Activated naive CD4-positive, alpha-beta T cell treated with anti-CD3 and anti-CD28 coated beads, Interleukin-2, amount 50 U/mL, for 16 hours (primary cell): ENCODE measurements around the gene RTEL1.
A peak's percentile ranks its signal among the peaks of the same experiment; 100 is the strongest.
"Not testable (repeated sequence)": the region's sequence is repeated elsewhere in the genome, so short reads cannot be mapped to it uniquely, and the experiment has no call there.

Source experiments
- DNase-seq: peaks from one replicate; pipeline ENCODE4 v3.0.0-alpha.2; 2020

The RTEL1 gene

GRCh38 chr20:63671695-63672094, 13.6 kb downstream of the RTEL1 start:
- DNase-seq: not testable (repeated sequence)

- DNase-seq: no peak
Measured at GRCh38 chr20:63672666-63673065, 14.6 kb downstream of the RTEL1 start.

GRCh38 chr20:63673951-63674350, 15.8 kb downstream of the RTEL1 start:
- no peak for DNase-seq

- no peak for DNase-seq
Measured at GRCh38 chr20:63675681-63676368, 17.7 kb downstream of the RTEL1 start.

GRCh38 chr20:63678071-63678470, 20.0 kb downstream of the RTEL1 start:
- DNase-seq: no peak

GRCh38 chr20:63678667-63679465, 20.8 kb downstream of the RTEL1 start:
- DNase-seq: no peak

GRCh38 chr20:63679799-63680305, 21.7 kb downstream of the RTEL1 start:
- no peak for DNase-seq

- no peak for DNase-seq
Measured at GRCh38 chr20:63680427-63680826, 22.3 kb downstream of the RTEL1 start.

- DNase-seq: no peak
Measured at GRCh38 chr20:63680857-63681608, 22.9 kb downstream of the RTEL1 start.

GRCh38 chr20:63681609-63682142, 23.6 kb downstream of the RTEL1 start:
- DNase-seq: no peak

- no peak for DNase-seq
Measured at GRCh38 chr20:63682384-63683139, 24.4 kb downstream of the RTEL1 start.

GRCh38 chr20:63685269-63686026, 27.3 kb downstream of the RTEL1 start:
- DNase-seq: no peak

GRCh38 chr20:63686094-63686491, 28.0 kb downstream of the RTEL1 start:
- no peak for DNase-seq

- DNase-seq: peak; percentile 66
Measured at GRCh38 chr20:63686492-63687321, 28.6 kb downstream of the RTEL1 start.

GRCh38 chr20:63687419-63688178, 29.5 kb downstream of the RTEL1 start:
- no peak for DNase-seq

GRCh38 chr20:63688228-63689045, 30.3 kb downstream of the RTEL1 start:
- no peak for DNase-seq

- DNase-seq: no peak
Measured at GRCh38 chr20:63689046-63690002, 31.2 kb downstream of the RTEL1 start.
